Uterus (tissue), 2 donors: ENCODE measurements around the gene EPB41.

Experiments
- CTCF ChIP-seq, 4 experiments: fragments of 200-600 bp in 2 of 4; fragments of 450-650 bp in 2 of 4; sonication (generic) in 2 of 4; IDR thresholded peaks; one replicate each; pipeline ENCODE4 v1.5.1; 2016 to 2019; ENCODE audit warnings: antibody characterized with exemption in 4 of 4, mild to moderate bottlenecking in 2 of 4, moderate library complexity in 1 of 4
- POLR2A ChIP-seq, 2 donors: fragments of 450-650 bp; IDR thresholded peaks; one replicate each; pipeline ENCODE4 v1.6.1; 2016; ENCODE audit warnings: antibody characterized with exemption in 2 of 2, mild to moderate bottlenecking in 1 of 2, moderate library complexity in 1 of 2

- TF ChIP-seq CTCF (IDR thresholded peaks at IDR 0.05), result peak; percentile 89 to 92 (median 91)
- no peak for TF ChIP-seq POLR2A (IDR thresholded peaks at IDR 0.05)
These were observed 37.1 kb upstream of the EPB41 start for GRCh38 chr1:28877132-28877781.
